HG02885 (cell line): Measurements from ENCODE around the gene KIF26A.

ENCODE experiments used
- ATAC-seq: cut with Tn5 transposase; IDR thresholded peaks from one replicate; pipeline ENCODE4 v1.9.1; 2021; ENCODE audit warnings: mild to moderate bottlenecking; ENCODE audit not compliant: unreplicated experiment, poor library complexity

KIF26A gene

DNA sequence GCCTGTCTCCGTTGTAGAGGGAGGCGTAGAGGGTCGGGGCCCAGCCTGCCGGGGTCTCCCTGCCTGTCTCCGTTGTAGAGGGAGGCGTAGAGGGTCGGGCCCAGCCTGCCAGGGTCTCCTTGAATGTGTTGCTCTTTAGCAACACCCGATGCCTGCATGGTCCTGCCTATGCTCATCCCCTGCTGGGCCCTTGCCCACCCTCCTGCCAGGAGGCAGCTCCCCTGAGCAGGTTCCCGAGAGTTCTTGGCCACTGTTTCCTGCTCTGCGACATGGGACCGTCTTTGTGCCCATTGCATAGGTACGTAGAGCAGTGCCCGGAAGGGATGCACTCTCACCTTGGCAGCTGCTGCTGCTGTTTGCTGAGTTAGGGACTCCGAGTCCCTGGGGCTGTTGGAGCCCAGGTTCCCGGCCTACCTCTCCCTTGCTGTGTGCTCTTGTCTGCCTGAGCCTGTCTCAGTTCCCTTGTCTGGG, 3.3 kb downstream of the KIF26A start:
- no peak for ATAC-seq

DNA sequence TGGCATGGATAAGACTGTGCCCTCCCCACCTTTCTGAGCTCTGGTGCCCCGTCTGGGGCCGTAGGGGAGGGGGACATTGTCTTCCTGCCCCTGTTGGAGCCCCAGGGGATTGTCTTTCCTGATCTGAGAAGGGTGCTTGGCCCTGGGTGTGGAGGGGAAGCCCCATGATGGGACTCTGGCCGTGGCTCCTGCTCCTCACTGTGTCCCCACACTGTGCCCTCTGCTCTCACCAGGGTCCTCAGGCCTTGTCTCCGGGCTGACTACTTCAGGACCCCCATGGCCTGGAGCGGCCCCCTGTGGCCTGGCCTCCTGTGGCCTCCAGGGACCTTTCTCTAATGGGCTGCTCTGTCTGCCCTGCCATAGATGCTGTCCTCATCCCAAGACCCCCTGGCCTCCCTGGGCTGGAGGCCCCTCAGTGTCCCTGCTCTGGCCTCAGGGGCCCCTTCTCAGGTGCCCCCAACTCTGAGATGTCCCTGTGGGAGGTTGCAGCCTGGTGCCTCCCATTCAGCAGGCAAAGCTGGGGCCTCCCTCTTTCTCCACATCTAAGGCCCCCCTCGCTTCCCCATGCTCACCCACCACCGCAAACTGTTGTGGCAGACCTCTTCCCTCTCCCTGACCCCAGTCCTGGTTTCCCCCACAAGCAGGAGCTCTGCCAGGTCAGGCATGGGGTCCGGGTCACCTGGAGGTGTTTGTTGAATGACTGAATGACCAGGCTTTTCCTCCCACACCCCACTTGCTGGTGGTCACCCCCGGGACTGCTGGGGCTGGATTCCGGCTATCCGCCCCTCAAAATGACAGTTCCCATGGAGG, 4.0 kb downstream of the KIF26A start:
- no peak for ATAC-seq

DNA sequence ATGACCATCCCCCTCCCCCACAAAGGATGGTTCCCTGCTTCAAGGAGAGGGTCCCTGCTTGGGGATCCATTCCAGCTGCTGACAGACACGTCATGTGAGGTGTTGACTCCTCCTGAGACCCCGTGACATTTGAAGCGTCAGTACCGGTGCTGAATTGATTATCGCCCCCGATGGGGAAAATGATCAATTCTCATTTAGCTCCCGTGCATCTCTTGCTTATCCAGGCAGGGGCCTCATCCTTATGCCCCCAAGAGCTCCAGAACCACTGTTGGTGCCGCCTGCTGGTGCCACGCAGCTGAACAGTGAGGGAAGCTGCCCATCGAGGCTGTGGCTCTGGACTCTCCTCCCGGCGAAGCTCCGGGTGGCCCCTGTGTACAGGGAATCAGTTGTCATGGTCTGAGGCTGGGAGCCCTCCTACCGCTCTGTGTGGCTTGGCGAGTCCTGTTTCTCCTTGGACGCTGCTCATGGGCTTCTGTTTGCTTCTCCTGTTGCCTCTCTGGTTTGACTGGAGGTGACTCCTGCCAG, 4.6 kb downstream of the KIF26A start:
- ATAC-seq, result no peak

DNA sequence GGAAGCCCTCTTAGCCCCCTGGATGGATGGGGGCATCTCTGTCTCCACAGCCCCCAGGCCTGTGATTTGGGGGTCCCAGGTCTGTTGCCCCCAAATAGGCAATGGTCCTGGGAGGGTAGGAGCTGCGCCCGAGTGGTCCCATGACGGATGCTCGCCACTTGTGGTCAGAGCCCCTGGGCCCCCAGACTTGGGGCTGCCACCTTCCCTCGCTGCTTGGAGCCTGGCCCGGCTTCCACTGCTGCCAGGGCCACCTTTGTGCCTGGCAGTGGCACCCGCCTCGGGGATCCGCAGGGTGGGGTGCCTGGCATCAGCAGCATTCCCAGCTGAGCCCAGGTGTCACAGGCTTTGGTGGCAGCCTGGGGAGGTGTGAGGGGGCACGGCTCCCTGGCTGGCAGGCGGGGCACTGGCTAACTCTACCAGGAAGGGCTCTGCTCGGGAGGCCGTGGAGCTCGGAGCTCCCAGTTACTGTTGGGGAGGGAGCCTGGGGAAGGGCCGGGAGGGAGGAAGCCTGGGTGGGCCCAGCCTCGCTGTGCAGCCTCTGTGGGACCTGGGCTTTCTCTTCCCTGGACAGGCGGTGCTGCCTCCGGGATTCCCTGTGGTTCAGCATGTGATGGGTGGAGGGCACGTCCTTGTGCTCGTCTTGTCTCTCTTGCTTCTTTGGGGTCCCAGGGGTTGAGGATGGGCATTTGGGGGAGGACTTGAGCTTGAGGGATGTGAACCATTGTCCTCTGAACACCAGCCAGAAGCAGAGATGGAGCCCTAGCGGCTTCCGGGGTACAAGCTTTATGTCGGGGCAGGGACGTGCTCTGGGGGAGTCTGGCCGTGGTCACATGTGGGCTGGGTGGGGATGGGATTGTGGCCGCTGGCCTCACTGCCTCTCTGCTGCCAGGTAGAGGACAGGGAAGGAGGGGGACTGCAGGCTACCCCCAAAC, 5.4 kb downstream of the KIF26A start:
- ATAC-seq, result no peak

DNA sequence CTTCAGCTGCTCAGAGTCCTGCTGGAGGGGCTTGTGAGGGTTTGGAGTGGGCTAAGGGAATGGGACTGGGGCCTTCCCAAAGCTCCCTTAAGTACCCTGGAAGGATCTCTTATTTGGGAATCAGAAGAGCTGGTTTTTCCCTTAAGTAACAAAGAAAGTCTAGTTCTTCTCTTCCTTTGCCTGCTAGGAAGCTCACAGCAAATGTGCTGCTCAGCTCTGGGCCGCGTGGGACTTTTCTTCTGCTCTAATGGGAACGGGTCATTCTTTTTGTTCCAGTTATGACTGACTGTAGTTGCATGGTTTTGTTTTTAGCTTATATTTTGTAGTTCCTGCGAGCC, 6.0 kb downstream of the KIF26A start:
- ATAC-seq, result no peak

DNA sequence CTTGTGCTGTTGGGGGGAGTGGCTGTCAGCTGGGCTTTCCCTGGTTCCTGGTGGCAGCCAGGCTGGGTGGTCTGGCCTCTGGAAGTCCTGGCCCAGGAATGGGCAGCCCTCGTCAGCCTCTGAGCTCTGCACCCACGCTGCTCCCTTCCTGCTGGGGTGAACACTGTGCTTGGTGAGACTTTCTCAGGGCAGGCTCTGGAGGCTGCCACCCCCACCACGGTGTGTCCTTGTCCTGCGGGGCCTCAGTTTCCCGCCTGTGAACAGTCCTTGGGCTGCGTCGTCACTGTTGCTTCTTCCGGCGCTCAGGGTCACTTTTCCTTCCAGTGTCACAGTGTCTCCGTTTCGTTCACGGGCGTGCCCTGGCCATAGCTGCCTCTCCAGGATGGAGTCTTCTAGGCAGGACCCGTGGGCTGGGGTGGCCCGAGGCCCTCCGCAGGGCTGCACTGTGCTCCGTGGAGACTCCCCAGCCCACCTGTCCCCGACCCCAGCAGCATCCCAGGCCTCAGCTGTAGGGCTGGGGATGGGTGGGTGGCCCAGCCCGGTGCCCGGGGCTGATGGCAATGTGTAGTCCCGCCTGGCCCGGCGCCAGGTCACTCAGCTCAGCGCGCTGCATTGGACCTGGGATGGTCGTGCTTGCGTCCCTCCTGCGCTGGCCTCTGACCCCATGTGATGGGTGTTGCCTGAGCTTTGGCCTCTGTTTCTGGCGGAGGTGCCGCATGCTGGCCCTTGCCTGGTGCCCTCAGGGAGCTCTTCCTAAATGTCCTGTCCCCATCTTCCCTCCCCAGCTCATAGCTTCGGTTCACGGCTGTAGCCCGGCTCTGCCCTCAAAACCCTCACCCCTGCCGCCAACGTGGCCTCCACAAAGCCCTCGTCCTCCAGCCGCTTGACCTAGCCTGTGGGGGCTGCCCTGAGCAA, 6.8 kb downstream of the KIF26A start:
- no peak for ATAC-seq

DNA sequence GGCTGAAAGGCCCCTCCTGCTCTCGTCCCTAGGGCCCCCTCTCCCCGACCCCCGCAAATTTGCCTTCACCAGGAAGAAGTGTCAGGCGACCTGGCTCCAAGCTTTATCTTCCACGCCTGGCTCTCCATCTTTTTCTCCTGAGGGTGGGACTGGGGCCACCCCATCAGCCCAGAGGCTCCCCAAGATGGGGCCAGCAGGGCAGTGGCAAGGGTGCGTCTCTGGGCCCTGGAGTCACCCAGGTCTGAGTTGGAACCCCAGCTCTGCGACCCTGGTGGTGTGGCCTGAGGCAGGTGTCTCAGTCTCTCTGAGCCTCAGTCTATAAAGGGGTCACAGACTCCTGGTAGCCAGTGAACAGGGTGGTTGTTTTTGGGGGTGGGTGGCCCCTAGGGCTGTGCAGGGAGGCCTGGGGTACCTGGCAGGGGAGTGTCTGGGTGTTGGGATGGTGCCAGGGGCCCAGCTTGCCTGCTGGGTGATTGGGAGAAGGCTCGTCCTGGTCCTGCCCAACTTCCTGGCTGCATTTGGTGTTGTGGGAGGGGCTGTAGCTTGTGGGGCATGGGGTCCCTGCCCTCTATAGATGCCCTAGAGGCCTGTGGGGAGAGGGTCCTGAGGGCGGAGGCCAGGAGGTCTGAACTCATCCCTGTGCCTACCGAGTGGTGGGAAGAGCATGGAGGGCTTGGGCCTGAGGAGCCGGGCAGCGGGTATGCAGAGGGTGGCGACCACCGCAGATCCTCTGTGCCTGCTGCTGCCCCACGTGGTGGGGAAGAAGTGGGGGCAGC, 7.6 kb downstream of the KIF26A start:
- no peak for ATAC-seq

DNA sequence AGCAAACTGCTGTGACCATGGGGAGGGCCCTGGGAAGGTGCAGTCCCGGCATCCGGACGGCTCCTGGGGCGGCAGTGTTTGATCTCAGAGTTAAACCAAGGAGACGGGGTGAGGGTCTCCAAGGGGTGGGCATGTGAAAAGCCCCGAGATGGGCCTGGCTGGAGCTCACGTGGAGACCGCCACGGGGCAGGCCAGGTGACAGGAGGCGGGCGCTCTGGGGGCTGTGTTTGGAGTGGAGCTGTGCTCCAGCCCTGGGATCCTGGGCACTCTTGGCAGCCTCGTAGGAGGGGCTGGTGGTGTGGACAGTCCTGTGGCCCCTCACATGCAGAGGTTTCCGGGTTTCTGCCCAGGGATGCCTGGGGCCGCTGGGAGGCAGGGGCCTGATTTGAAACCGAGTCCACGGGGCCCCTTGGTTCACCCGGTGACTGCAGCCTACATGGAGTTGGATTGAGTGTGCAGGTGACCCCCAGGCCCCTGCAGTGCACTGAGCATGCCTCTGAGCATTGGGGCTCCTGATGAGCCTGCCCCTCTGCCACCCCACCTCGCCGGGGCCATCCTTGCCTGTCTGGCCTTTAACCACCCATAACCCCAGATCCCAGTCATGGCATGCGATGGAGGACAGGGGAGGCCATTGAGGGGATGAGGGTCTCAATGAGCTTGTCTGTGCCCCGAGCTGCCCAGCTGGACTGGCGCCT, 8.4 kb downstream of the KIF26A start:
- ATAC-seq, result no peak

DNA sequence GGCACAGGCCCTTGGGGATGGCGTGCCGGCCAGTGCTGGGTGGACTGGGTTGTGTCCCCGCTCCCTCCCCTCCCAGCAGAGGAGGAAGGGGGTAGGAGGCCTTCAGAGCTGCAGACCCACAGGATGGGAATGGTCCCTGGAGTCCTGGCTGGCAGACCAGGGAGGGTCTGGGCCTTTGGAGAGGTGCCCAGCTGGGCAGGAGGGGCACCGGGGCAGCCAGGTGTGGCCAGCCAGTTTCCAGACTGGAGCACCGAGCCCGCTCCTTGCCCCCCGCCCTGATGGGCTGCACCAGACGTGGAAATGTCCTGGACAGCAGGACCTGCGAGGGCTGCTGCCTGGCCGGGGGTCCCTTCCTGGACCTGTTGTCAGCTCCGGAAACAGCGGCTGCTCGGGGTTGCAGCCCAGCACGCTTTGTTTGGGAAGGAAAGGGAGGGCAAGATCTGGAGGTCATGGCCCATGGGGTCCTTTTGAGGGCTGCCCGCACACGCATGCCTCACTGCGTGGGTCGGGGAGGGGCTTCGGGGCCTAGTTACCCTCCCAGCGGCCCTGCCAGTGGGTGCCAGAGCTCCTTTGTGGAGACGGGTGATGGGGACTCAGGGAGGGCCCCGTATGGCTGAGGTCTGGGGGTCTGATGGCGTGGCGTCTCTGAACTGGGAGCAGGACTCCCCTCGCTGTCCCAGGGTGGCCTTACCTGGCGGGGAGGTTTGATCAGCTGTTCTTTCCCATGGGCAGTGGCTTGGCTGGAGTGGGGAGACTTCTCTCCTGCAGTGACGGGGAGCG, 9.1 kb downstream of the KIF26A start:
- ATAC-seq, result no peak

DNA sequence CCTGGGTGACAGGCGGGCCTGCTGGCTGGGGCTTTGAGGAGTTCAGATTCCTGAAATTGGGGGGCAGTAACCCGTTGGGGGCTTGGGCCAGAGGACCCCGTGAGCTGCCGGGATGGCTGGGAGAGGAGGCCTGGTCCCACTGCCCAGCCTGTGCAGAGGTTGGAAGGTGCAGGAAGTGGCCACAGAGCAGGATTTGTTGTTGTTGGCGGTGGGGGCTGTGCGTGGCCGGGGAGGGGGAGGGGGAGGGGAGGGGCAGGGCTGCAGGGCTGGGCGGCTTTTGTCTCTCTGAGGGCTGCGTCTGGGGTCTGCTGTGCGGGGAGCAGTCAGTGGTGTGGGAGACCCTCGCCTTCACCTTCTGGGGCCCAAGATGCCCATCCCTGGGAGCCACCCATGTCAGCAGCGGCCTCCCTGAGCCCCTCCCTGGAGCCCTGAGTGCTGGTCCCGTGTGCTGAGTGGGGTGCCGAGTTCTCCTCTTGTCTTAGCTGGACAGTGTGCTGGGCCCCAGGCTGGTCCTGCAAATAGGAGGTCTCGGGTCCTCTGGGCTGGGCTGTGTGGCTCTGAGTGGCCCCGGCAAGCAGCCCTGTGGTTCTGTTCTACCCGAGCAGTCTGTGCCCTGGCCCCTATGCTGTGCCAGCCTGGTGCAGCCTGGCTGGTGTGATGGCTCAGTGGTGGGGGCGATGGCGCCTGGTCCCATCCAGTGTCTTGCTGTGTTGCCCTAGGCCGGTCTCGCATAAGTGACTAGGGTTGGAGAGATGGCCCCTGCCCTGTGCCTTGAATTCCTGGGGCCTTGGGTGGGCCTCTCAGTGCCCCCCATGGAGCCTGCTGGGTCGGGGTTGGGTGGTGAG, 10.3 kb downstream of the KIF26A start:
- no peak for ATAC-seq

DNA sequence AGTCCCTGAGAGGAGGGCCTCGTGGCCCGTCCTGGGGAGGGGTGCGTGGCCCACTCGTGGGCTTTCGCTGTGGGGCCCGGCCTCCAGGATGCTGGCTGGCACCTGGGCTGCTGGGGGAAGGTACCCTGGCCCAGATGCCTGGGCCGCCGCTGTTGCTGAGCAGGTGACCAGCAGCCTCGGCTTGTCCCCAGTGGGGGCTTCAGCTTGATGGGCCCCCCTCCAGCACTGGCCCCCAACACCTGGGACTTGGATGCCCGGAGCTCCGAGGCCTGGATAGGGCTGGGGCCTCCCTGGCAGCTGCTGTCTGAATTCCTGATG, 10.8 kb downstream of the KIF26A start:
- ATAC-seq, result no peak

DNA sequence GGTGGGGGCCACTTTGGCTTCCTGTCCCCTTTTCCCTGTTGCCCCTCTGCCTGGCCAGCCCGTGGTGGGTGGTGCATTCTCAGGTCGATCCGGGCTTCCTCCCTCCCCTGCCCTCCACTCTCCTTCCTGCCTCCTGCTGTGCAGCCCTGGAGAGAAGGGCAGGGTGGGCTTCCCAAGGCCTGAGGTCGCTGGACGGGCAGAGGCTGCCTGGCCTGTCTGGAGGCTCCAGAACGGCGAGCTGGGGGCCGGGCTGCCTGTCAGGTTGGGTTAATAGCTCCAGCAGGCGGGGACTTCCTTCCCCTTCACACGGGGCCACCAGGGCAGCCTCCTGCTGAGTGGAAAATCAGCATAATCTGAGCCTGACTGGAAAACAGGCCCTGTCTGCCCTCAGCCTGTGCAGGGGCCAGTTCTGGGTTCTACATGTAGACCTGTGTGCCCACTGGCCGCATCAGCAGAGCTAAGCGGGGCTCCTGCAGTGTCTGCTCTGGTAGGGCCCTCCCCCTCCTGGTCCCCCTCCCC, 11.3 kb downstream of the KIF26A start:
- ATAC-seq, result no peak

DNA sequence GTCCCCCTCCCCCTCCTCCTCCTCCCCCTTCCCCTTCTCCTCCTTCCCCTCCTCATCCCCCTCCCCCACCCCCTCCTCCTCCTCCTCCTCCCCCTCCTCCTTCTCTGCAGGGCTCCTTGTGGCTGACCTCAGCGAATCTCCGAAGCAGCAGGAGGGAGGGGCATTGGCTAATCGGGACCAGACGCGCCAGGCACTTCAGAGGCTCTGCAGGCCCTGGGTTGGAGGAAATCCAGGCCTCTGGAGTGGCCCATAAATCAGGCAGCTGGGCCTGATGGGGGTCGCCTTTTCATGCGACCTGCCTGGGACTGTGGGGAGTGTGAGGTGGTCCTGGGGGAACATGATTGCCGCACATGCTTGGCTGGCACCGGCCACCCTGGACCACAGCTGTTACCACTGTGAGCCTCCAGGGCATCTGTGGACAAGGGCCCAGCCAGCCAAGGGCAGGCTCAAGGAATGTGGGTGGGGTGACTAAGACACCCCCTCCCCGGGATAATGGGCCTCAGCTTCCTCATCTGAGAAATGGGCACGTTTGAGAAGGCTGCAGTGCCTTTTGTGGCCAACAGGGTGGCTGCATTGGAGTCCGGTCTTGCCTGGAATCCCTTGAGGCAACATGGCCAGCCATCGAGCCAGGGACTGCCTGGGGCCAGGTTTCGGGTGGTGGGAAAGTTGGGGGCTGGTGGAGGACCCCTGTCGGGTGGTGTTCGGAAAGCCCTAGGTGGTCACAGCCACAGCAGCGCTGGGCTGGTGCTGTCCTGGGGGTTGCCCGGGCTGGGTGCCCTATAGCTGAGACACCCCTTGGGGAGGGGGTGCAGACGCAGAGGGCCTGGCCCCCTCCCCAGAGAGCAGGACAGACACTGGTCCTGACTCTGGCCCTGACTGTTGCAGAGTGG, 12.0 kb downstream of the KIF26A start:
- no peak for ATAC-seq

DNA sequence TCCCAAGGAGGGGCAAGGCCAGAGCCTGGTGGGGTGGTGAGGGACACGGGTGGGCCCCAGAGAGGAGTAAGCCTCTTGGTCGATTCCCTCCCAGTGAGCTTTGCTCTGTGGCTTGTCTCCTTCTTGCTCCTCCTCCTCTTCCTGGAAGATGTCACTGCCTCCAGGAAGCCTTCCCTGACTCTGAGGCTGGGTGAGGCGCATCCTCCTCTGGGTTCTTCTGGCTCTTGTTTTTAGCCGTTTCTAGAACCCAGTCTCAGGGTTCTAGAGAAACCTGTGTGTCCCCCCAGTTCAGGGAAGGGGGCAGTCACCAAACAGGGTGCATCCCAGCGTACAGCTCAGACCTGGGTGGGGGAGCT, 12.6 kb downstream of the KIF26A start:
- no peak for ATAC-seq

DNA sequence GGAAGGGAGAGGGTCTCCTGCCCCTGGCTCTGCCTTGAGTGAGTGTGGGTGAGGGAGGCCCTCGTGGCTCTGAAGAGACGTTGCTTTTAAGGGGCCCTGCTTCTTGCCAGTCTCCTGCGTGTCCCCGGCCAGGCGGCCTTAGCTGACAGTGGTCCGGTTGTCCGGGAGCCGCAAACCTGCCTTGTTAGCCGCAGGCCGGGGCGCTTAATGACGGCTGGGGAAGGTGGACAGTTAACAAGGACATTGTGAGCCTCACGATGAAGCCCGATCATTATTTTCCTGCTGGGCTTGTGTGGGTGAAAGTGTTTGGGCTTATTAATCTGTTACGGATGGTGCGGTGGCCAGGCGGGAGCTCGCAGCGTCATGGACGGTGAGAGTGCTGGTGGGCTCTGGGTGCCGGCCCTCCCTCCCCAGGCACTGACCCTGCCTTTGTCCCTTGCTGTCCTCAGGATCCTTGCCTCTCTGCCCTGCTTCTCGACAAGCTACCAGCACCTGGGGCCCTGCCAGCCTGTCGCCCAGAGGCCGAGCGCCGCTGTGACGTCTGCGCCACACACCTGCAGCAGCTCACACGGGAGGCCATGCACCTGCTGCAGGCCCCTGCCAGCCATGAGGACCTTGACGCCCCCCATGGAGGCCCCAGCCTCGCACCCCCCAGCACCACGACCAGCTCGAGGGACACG, 13.3 kb downstream of the KIF26A start:
- no peak for ATAC-seq

DNA sequence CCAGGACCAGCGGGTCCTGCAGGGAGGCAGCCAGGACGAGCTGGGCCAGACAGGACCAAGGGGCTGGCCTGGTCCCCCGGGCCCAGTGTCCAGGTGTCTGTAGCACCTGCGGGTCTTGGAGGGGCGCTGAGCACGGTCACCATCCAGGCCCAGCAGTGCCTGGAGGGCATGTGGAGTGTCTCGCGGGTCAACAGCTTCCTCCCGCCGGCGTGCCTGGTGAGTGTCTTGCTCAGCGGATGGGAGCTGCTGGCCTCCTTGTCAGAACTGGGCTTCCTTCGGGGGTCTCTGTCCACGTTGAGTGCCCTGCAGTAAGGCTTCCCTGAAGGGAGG, 13.8 kb downstream of the KIF26A start:
- no peak for ATAC-seq
